Right lobe of liver (tissue), 6 donors: Measurements from ENCODE around the gene KASH5. TPM values are rescaled to one million over a fixed set of nuclear protein-coding genes. Genes with fewer than 3 reads are reported as not detected.
A peak's percentile ranks its signal among the peaks of the same experiment; 100 is the strongest.

Experiments used
- ATAC-seq, 4 donors: fragments of 200-7000 bp; cut with Tn5 transposase; one replicate each; pipeline ENCODE4 v1.9.1; 2020; ENCODE audit warnings: mild to moderate bottlenecking in 4 of 4, moderate library complexity in 4 of 4
- DNase-seq, 3 donors: peaks; one replicate each; pipeline ENCODE4 v3.0.0-alpha.2; 2020
- H3K27ac ChIP-seq, 3 donors: fragments of 200-600 bp; one replicate each; pipeline ENCODE4 v1.8.0; 2022
- H3K27me3 ChIP-seq, 2 donors: fragments of 200-600 bp; one replicate each; pipeline ENCODE4 v1.8.0; 2022
- H3K36me3 ChIP-seq, 4 donors: fragments of 200-600 bp; sonication (generic) in 1 of 4; one replicate each; pipeline versions ENCODE4 v1.5.1 to v1.8.0; 2017 to 2022; ENCODE audit warnings: control low read depth in 1 of 4
- H3K4me1 ChIP-seq, 4 donors: fragments of 200-600 bp; sonication (generic) in 1 of 4; one replicate each; pipeline versions ENCODE4 v1.5.1 to v1.8.0; 2017 to 2022; ENCODE audit warnings: control low read depth in 1 of 4
- H3K4me3 ChIP-seq, 3 donors: fragments of 200-600 bp; one replicate each; pipeline ENCODE4 v1.8.0; 2022
- H3K9me3 ChIP-seq, 4 donors: fragments of 200-600 bp; sonication (generic) in 1 of 4; one replicate each; pipeline versions ENCODE4 v1.5.1 to v1.8.0; 2017 to 2022; ENCODE audit warnings: control low read depth in 1 of 4
- POLR2A ChIP-seq: fragments of 450-650 bp; IDR thresholded peaks from one replicate; pipeline ENCODE4 v1.6.1; 2017; ENCODE audit warnings: antibody characterized with exemption, mild to moderate bottlenecking
- WGBS: methylation state at CpG from one replicate; pipeline ENCODE4 v1.1.6; 2018; ENCODE audit warnings: low coverage, low lambda C conversion rate; ENCODE audit not compliant: insufficient coverage; ENCODE audit errors: missing lambda C conversion rate; 5-methylcytosine and 5-hydroxymethylcytosine counted together
- intact Hi-C, 2 donors: fragments of 100-400 bp; cut with DNase I; formaldehyde crosslinking; loops; one replicate each; pipeline versions ENCODE4 v1.11.2 to v1.14.1; 2022
- total RNA-seq, 6 experiments: library from RNA; depleted of rRNA in 2 of 6; stranded (reverse); fragments of >200 nt in 2 of 6; fragmentation: NEBNext Ultra II Directional in 3 of 6; extraction: Animal tissue kit (Norgen Biotek cat#: 25700) in 3 of 6; gene quantifications; one replicate each; pipeline versions ENCODE4 v1.1.0 to v1.2.4, GENCODE V29; 2016 to 2023
- TF ChIP-seq, protein P1 (sequence below), 4 donors: fragments of 200-600 bp in 3 of 4; fragments of 450-650 bp in 1 of 4; IDR thresholded peaks; one replicate each; pipeline versions ENCODE4 v1.5.1 to v1.8.0; 2016 to 2022; ENCODE audit warnings: antibody characterized with exemption in 4 of 4, mild to moderate bottlenecking in 2 of 4
- donor health status: DM: no; HTN: yes; CAD: no.
- donor health status: DM: no; HTN: no; CAD: no.
- donor health status: DM: no; HTN: no; CAD: no.
- donor health status: DM: no; HTN: yes; CAD: no.
- donor health status: DM: no; HTN: yes; CAD: no.

Gene KASH5
- total RNA-seq, 6 experiments from 2014 or later = 0.32 TPM; not detected in 5

DNA sequence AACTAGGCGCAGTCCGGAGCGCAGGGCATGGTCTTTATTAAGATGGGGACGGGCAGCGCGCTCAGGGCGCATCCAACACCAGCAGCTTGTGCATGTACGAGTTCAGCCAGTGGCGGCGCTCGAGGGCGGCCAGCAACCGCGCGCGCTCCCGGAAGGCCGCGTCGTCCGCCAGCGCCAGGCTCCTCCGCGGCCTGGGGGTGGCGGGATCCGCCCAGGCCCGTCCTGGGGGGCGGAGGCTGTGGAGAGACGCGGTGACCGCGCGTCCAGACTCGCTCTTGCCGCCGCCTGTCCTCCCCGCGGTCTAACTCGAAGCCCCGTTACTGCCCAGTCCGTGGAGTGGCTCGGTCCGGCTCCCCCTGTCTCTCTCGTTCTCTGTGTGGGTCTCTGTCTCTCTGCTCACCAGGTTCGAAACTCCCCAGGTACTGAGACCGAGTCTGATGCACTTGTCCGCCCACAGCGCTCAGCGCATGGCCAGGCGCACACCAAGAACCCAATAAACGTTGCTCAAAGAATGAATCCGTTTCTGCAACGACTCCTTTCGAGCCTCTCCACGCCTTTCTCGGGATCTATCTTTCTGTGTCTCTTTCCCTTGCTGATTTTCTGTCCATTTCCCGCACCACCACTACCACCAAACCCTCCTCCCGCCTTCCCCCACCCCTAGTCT, 34.5 kb downstream of the KASH5 start:
- no peak overlapping the region for H3K4me3 ChIP-seq
- peaks cover 0 to 7% (median 0%) of the 10 kb centered on the region in 4 donors for H3K4me1 ChIP-seq
- TF ChIP-seq, protein P1, sequence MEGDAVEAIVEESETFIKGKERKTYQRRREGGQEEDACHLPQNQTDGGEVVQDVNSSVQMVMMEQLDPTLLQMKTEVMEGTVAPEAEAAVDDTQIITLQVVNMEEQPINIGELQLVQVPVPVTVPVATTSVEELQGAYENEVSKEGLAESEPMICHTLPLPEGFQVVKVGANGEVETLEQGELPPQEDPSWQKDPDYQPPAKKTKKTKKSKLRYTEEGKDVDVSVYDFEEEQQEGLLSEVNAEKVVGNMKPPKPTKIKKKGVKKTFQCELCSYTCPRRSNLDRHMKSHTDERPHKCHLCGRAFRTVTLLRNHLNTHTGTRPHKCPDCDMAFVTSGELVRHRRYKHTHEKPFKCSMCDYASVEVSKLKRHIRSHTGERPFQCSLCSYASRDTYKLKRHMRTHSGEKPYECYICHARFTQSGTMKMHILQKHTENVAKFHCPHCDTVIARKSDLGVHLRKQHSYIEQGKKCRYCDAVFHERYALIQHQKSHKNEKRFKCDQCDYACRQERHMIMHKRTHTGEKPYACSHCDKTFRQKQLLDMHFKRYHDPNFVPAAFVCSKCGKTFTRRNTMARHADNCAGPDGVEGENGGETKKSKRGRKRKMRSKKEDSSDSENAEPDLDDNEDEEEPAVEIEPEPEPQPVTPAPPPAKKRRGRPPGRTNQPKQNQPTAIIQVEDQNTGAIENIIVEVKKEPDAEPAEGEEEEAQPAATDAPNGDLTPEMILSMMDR (IDR thresholded peaks at IDR 0.05) = peak; percentile 21 to 27 (median 24)
- TF ChIP-seq POLR2A = no peak
- no peak overlapping the region for H3K27ac ChIP-seq
- no peak for DNase-seq
- peak; percentile 31 to 60 (median 48) for ATAC-seq
- H3K9me3 ChIP-seq = no peaks in the 10 kb centered on the region
- WGBS = 6% methylated on average over 12 of the region's 58 CpGs
- intact Hi-C loops = no loop called here
- peaks cover 9 to 23% of the 10 kb centered on the region in 2 donors for H3K27me3 ChIP-seq
- H3K36me3 ChIP-seq = no peaks in the 10 kb centered on the region

DNA sequence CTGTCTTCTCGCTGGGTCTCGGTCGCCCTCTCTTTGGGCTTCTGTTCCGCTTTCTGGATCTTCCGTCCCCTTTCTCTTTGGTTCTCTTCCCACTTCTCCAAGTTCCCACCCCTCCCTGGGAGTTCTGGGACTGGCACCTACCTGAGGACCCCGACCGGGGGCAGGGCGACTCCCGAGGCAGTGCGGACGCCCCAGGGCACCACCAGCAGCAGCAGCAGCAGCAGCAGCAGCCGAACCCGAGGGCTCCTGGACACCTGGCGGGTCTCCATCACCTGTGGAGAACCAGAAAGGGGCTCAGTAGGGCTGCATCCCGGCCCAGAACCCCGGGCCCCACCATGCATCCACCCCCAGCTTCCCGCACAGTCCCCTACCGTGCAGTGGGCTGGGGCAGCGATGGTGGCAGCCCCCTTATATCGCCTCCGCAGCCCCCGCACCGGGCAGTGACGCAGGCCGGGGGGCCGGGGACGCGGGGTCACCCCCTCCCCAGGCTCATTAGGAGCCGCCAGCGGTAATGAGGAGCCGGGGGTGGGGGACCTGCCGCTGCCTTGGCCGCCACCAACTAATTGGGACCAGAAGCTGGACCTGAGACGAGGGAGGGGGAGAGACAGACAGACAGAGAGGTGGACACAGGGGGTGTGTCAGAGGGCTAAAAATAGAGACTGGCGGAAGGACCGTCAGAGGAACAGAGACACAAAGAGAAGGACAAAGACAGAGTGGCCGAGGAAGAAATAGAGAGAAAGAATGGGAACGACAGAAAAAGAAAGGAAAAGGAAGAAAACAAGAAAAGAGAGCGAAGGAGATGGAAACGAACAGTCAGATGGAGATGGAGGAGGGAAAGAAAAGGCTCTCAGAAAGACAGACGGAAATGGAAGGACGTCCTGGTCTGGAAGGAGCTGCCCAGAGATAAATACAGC, 35.3 kb downstream of the KASH5 start, which contains the start of gene PTH2:
TSS of gene PTH2 (minus strand) at position 371 of the 914 bp plus-strand sequence. CDS start at position 269, 102 bp downstream.
- DNase-seq (no peak), ATAC-seq (no peak)
- Histone ChIP-seq H3K4me1 (peaks cover 0 to 7% (median 0%) of the 10 kb centered on the region in 4 donors), H3K27ac (no peak within 1 kb of the TSS), H3K27me3 (peaks cover 9 to 23% of the 10 kb centered on the region in 2 donors), H3K4me3 (no peak within 1 kb of the TSS), H3K36me3 (no peaks in the 10 kb centered on the region), H3K9me3 (no peaks in the 10 kb centered on the region)
- intact Hi-C loops = no loop called here
- TF ChIP-seq, protein P1 (IDR thresholded peaks at IDR 0.05) = no peak
- TF ChIP-seq POLR2A = no peak
- 7% methylated on average over 19 of the region's 42 CpGs for WGBS

- H3K36me3 ChIP-seq = no peaks in the 10 kb centered on the region
- peaks cover 9 to 23% of the 10 kb centered on the region in 2 donors for H3K27me3 ChIP-seq
- H3K4me1 ChIP-seq = peaks cover 0 to 7% (median 0%) of the 10 kb centered on the region in 4 donors
- DNase-seq (no peak), ATAC-seq (no peak)
- no peak overlapping the region for H3K4me3 ChIP-seq
- H3K9me3 ChIP-seq = no peaks in the 10 kb centered on the region
- WGBS = 3% methylated on average over 3 of the region's 3 CpGs
- intact Hi-C loops = no loop called here
- no peak overlapping the region for H3K27ac ChIP-seq
- TF ChIP-seq, protein P1 (IDR thresholded peaks at IDR 0.05) = no peak
- no peak for TF ChIP-seq POLR2A
Measured at GRCh38 chr19:49423985-49424303, 35.9 kb downstream of the KASH5 start.

- no peak within 1 kb of the TSS for H3K4me3 ChIP-seq
- DNase-seq = no peak
- no peaks in the 10 kb centered on the region for H3K9me3 ChIP-seq
- intact Hi-C loops = no loop called here
- ATAC-seq = no peak
- peaks cover 0 to 7% (median 0%) of the 10 kb centered on the region in 4 donors for H3K4me1 ChIP-seq
- H3K36me3 ChIP-seq = no peaks in the 10 kb centered on the region
- TF ChIP-seq POLR2A = no peak
- TF ChIP-seq, protein P1 (IDR thresholded peaks at IDR 0.05) = no peak
- WGBS = 36% methylated on average over 4 of the region's 7 CpGs
- H3K27me3 ChIP-seq = peaks cover 9 to 23% of the 10 kb centered on the region in 2 donors
- no peak within 1 kb of the TSS for H3K27ac ChIP-seq
Measured at GRCh38 chr19:49425178-49425577, 37.1 kb downstream of the KASH5 start, which contains the start of gene GFY. GFY (plus strand) TSS chr19:49425388; CDS start chr19:49426431, 1,043 bp downstream.
